ENCODE results near the gene PRPF38B. TPM values are rescaled to one million over a fixed set of nuclear protein-coding genes. Genes with fewer than 3 reads are reported as not detected.

Gene PRPF38B
- total and polyA plus RNA-seq, 9 of the 15 experiments (the other 6 are each of a cell fraction or from before 2014, with no cell fraction given): 25.3 to 85.5 (median 66.4) TPM

DNA sequence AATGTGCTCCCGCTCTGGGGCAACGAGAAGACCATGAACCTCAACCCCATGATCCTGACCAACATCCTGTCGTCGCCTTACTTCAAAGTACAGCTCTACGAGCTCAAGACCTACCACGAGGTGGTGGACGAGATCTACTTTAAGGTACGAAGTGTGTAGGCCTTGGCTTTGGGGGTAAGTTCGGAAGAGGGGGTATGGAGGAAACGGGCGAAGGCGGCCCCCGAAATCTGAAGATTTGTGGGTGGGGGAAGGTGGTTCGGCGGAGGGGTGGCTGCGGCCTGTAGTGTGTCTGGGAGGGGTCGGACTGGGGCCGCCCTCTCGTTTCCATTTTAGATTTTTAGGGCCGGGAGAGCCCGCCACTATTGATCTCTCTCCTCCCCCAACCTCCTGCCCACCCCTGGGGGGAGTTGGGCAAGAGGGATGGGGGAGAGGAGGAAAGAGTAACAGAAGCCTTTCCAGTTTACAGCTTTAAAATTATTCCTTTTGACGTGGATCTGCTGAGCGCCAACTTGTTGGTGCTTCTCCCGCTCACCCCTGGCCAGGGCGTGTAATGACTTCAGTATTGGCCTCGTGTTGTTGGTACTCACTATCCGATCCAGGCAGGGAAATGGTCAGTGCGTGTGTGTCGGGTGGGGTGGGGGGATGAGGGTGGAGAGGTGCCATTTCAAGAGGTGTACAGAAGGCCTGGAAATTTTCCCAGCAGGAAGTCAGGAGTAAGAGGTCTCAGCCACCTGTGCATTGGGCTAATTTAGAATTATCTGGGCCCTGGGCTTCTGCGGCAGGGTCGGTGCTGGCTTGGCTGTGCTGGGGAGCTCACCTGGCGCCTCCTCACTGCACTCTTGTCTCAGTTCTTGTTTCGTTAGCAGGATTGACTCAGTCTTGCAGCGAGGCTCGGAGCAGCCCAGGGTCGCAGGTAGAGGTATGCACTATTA lies 880 bp downstream of the PRPF38B start (continued):
- TF ChIP-seq, protein P1, sequence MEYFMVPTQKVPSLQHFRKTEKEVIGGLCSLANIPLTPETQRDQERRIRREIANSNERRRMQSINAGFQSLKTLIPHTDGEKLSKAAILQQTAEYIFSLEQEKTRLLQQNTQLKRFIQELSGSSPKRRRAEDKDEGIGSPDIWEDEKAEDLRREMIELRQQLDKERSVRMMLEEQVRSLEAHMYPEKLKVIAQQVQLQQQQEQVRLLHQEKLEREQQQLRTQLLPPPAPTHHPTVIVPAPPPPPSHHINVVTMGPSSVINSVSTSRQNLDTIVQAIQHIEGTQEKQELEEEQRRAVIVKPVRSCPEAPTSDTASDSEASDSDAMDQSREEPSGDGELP (CRISPR knock-in tag; IDR thresholded peaks at IDR 0.05; ENCODE audit: borderline replicate concordance): no peak
- TF ChIP-seq, protein P2, sequence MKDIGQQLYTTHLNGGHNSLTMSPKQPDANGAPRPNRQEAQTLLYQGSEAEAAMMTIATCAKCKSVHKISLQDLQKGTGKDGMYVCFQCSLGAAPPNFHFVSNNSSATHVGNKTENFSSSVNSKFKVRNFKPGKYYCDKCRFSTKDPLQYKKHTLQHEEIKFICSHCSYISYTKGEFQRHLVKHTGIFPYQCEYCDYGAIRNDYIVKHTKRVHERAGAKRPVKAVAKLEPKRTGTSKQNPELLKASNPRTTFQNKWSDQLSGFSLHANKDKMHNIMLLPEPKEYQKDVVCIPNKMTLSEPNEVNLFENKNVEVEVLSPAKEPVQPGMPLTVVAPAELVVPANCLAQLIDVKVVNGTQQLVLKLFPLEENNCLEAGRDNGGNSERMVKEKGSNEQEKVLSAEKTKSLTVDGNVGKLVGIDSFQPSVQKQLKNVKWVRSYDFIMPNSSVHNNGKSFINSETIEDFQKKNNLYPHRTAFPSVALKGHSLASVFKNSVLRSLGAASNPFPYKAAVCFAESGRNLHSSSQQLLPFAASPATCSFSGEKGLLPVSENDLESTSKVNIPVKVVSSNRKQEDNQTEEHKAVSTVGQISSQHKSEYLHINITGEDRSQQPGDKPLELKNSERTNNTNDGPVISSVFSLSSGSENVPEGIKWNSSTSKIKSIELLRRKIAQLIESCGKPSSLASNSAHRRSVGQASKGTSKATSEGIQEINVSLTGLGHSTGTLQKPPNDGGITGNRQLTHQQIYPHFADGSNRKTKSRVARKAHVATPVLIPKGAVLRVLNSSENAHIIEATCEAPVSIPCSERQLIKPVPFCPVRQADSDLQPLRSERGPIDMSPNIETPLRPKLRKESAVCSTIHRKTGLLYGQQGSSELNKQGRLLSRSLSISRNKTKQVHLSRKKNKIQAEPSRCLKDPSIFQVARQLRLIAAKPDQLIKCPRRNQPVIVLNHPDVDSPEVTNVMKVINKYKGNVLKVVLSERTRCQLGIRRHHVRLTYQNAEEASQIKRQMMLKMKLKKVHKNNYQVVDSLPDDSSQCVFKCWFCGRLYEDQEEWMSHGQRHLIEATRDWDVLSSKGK (CRISPR knock-in tag; IDR thresholded peaks at IDR 0.05): no peak
- no peak for TF ChIP-seq FOXO4 (CRISPR knock-in tag; IDR thresholded peaks at IDR 0.05)
- no peak for TF ChIP-seq SIRT6 (IDR thresholded peaks at IDR 0.05; ENCODE audit: low read depth, low read length)
- no peak for TF ChIP-seq ZNF707 (CRISPR knock-in tag; conservative IDR thresholded peaks at IDR 0.05)
- no peak for TF ChIP-seq MTA2 (IDR thresholded peaks at IDR 0.05; ENCODE audit: low read depth)
- TF ChIP-seq ZNF121 (CRISPR knock-in tag; conservative IDR thresholded peaks at IDR 0.05): 0 out of 2 replicates have a peak, but pooled peaks have one; percentile 12
- TF ChIP-seq ZNF57 (CRISPR knock-in tag; IDR thresholded peaks at IDR 0.05): no peak
- no peak for TF ChIP-seq ATF1 (CRISPR knock-in tag; IDR thresholded peaks at IDR 0.05)
- no peak for TF ChIP-seq ATF1 (tag; IDR thresholded peaks at IDR 0.05)
- TF ChIP-seq STAT6 (CRISPR knock-in tag; IDR thresholded peaks at IDR 0.05): no peak; the same call in 1 of the 2 replicates
- TF ChIP-seq ZFX (CRISPR knock-in tag; IDR thresholded peaks at IDR 0.05): peak; percentile 84
- no peak for TF ChIP-seq CC2D1A (IDR thresholded peaks at IDR 0.05)
- no peak; the same call in 1 of the 2 replicates for TF ChIP-seq TGIF2 (CRISPR knock-in tag; IDR thresholded peaks at IDR 0.05)
- TF ChIP-seq MEIS2 (IDR thresholded peaks at IDR 0.05; ENCODE audit: partially characterized antibody): no peak
- TF ChIP-seq SP2 (IDR thresholded peaks at IDR 0.05; ENCODE audit: extremely low read depth, low read depth, low read length, poor library complexity, severe bottlenecking): no peak
- TF ChIP-seq COPS2 (conservative IDR thresholded peaks at IDR 0.05): no peak
- TF ChIP-seq MYNN (IDR thresholded peaks at IDR 0.05): no peak
- TF ChIP-seq MYNN (CRISPR knock-in tag; IDR thresholded peaks at IDR 0.05): no peak
- TF ChIP-seq TBL1XR1 (IDR thresholded peaks at IDR 0.05; ENCODE audit: low read length in 2 of 2): no peak
- no peak for TF ChIP-seq NCOA4 (IDR thresholded peaks at IDR 0.05; ENCODE audit: partially characterized antibody)

Measured in K562 (cell line).